ENCODE measurements around the gene PCF11.

GRCh38 chr11:83221694-83222093 lies 64.8 kb downstream of the PCF11 start:
- TF ChIP-seq EZH2 (IDR thresholded peaks at IDR 0.05; ENCODE audit: borderline replicate concordance, low read depth, low read length, poor library complexity, severe bottlenecking) (no peak), CTCF (conservative IDR thresholded peaks at IDR 0.05; ENCODE audit: low read depth, low read length) (no peak)
